IMR-90 (cell line): ENCODE data around the gene ROMO1. TPM values are rescaled to one million over a fixed set of nuclear protein-coding genes. Genes with fewer than 3 reads are reported as not detected.

Source experiments
- ATAC-seq: fragments of 200-7000 bp; cut with Tn5 transposase; 2 replicates; pipeline ENCODE4 v1.9.1; 2020; ENCODE audit warnings: low read depth, mild to moderate bottlenecking, moderate library complexity
- BruUV-seq: library from RNA; stranded (reverse); fragments of 400-500 nt; replicated peaks from 2 replicates; lab custom pipeline; 2021; lab: Mats Ljungman, UMichigan
- CTCF ChIA-PET: fragments of 300-600 bp; formaldehyde crosslinking; extraction: SDS; loops from one replicate; lab custom pipeline; 2021; ENCODE audit warnings: antibody characterized with exemption; lab: Yijun Ruan, JAX
- POLR2A ChIA-PET: fragments of 300-600 bp; sonication (Branson Sonifier 250); formaldehyde crosslinking; loops from one replicate; lab custom pipeline; 2022; ENCODE audit warnings: antibody characterized with exemption; ENCODE audit not compliant: unreplicated experiment; lab: Charles Lee
- DNase-seq: peaks from one replicate; pipeline ENCODE4 v3.0.0; 2013
- H2AFZ ChIP-seq: replicated peaks from 2 replicates; pipeline ENCODE3; 2013; ENCODE audit warnings: low read length, mild to moderate bottlenecking; ENCODE audit not compliant: poor library complexity
- H2AK5ac ChIP-seq: 2 replicates; pipeline ENCODE4 v1.6.1; 2013; ENCODE audit warnings: low read depth, low read length, inconsistent platforms
- H2AK9ac ChIP-seq: replicated peaks from 2 replicates; pipeline ENCODE3; 2013; ENCODE audit warnings: mild to moderate bottlenecking, low read depth, low read length, moderate library complexity; ENCODE audit not compliant: poor library complexity
- H2BK120ac ChIP-seq: 2 replicates; pipeline ENCODE4 v1.6.1; 2013; ENCODE audit warnings: low read depth, low read length, inconsistent platforms
- H2BK15ac ChIP-seq: 3 replicates; pipeline ENCODE4 v1.6.1; 2013; ENCODE audit warnings: low read depth, low read length, inconsistent platforms
- H2BK20ac ChIP-seq: 2 replicates; pipeline ENCODE4 v1.6.1; 2013; ENCODE audit warnings: low read depth, mild to moderate bottlenecking, inconsistent platforms, low read length, moderate library complexity
- H2BK5ac ChIP-seq: 2 replicates; pipeline ENCODE4 v1.6.1; 2013; ENCODE audit warnings: mild to moderate bottlenecking, low read depth, low read length, inconsistent platforms; ENCODE audit not compliant: poor library complexity, severe bottlenecking
- H3K14ac ChIP-seq: replicated peaks from 2 replicates; pipeline ENCODE4 v1.6.1; 2013; ENCODE audit warnings: low read depth, low read length, inconsistent platforms
- H3K18ac ChIP-seq: 2 replicates; pipeline ENCODE4 v1.6.1; 2013; ENCODE audit warnings: low read depth, low read length, control low read depth
- H3K23ac ChIP-seq: 2 replicates; pipeline ENCODE4 v1.6.1; 2013; ENCODE audit warnings: low read depth, low read length, inconsistent platforms
- H3K27ac ChIP-seq: 2 replicates; pipeline ENCODE4 v1.5.1; 2013; ENCODE audit warnings: mild to moderate bottlenecking, control low read depth, low read length; ENCODE audit not compliant: insufficient read depth
- H3K27me3 ChIP-seq: 2 replicates; pipeline ENCODE4 v1.6.1; 2013; ENCODE audit warnings: low read length; ENCODE audit not compliant: control insufficient read depth, insufficient read depth
- H3K36me3 ChIP-seq: 2 replicates; pipeline ENCODE4 v1.6.1; 2013; ENCODE audit warnings: low read length, mixed read lengths; ENCODE audit not compliant: control insufficient read depth, insufficient read depth
- H3K4ac ChIP-seq: 2 replicates; pipeline ENCODE4 v1.6.1; 2013; ENCODE audit warnings: low read depth, low read length, inconsistent platforms
- H3K4me1 ChIP-seq: 2 replicates; pipeline ENCODE4 v1.6.1; 2013; ENCODE audit warnings: low read length, mixed read lengths; ENCODE audit not compliant: control insufficient read depth, insufficient read depth
- H3K4me2 ChIP-seq: 2 replicates; pipeline ENCODE4 v1.6.1; 2013; ENCODE audit warnings: low read depth, mild to moderate bottlenecking, control low read depth, low read length, moderate library complexity
- H3K4me3 ChIP-seq: 2 replicates; pipeline ENCODE4 v1.5.1; 2013; ENCODE audit warnings: low read depth, mild to moderate bottlenecking, control low read depth, low read length, moderate library complexity; ENCODE audit not compliant: insufficient read depth
- H3K56ac ChIP-seq: 2 replicates; pipeline ENCODE4 v1.6.1; 2013; ENCODE audit warnings: low read length, inconsistent platforms; ENCODE audit not compliant: insufficient read depth; ENCODE audit errors: extremely low read depth
- H3K79me1 ChIP-seq, 2 experiments: 2 replicates each; pipeline ENCODE4 v1.6.1; 2013; ENCODE audit warnings: low read length in 2 of 2, inconsistent platforms in 1 of 2, low read depth in 1 of 2
- H3K9ac ChIP-seq: 2 replicates; pipeline ENCODE4 v1.6.1; 2013; ENCODE audit warnings: low read depth, low read length, control low read depth
- H3K9me1 ChIP-seq: 2 replicates; pipeline ENCODE4 v1.6.1; 2013; ENCODE audit warnings: low read length, inconsistent platforms; ENCODE audit not compliant: insufficient read depth
- H3K9me3 ChIP-seq: 2 replicates; pipeline ENCODE4 v1.6.1; 2013; ENCODE audit warnings: low read length; ENCODE audit not compliant: control insufficient read depth, insufficient read depth
- H4K20me1 ChIP-seq: 2 replicates; pipeline ENCODE4 v1.6.1; 2013; ENCODE audit warnings: low read length, inconsistent platforms; ENCODE audit not compliant: insufficient read depth
- H4K5ac ChIP-seq: 2 replicates; pipeline ENCODE4 v1.6.1; 2013; ENCODE audit warnings: mild to moderate bottlenecking, low read depth, low read length, control low read depth
- H4K8ac ChIP-seq, 2 experiments: 2 replicates each; pipeline ENCODE4 v1.6.1; 2013; ENCODE audit warnings: low read depth in 2 of 2, low read length in 2 of 2, control low read depth in 1 of 2, inconsistent platforms in 1 of 2
- H4K91ac ChIP-seq: 2 replicates; pipeline ENCODE4 v1.6.1; 2013; ENCODE audit warnings: low read depth, low read length, inconsistent platforms; ENCODE audit not compliant: insufficient read depth
- BHLHE40 ChIP-seq: fragments of 150-350 bp; IDR thresholded peaks from 2 replicates; pipeline ENCODE4 v1.6.1; 2016; ENCODE audit warnings: mild to moderate bottlenecking, low read depth, low read length
- CEBPB ChIP-seq: IDR thresholded peaks from 2 replicates; pipeline ENCODE4 v1.6.1; 2012; ENCODE audit warnings: low read depth, low read length, improper control_type of control experiment
- CHD1 ChIP-seq: IDR thresholded peaks from 2 replicates; pipeline ENCODE4 v1.6.1; 2012; ENCODE audit warnings: low read depth, low read length, improper control_type of control experiment
- FOS ChIP-seq: fragments of 150-350 bp; IDR thresholded peaks from 2 replicates; pipeline ENCODE4 v1.6.1; 2016; ENCODE audit warnings: low read depth, low read length
- MAFK ChIP-seq: IDR thresholded peaks from 2 replicates; pipeline ENCODE4 v1.6.1; 2012; ENCODE audit warnings: low read depth, low read length, improper control_type of control experiment
- MAZ ChIP-seq: IDR thresholded peaks from 2 replicates; pipeline ENCODE4 v1.6.1; 2012; ENCODE audit warnings: low read depth, mild to moderate bottlenecking, low read length, improper control_type of control experiment, moderate library complexity, borderline replicate concordance
- NFE2L2 ChIP-seq: fragments of 150-350 bp; IDR thresholded peaks from 2 replicates; pipeline ENCODE4 v1.6.1; 2016; ENCODE audit warnings: low read depth, mild to moderate bottlenecking, low read length
- POLR2A ChIP-seq: IDR thresholded peaks from 2 replicates; pipeline ENCODE4 v1.6.1; 2012; ENCODE audit warnings: mild to moderate bottlenecking, low read depth, low read length
- RAD21 ChIP-seq: IDR thresholded peaks from 2 replicates; pipeline ENCODE4 v1.6.1; 2012; ENCODE audit warnings: low read length, improper control_type of control experiment
- RCOR1 ChIP-seq: IDR thresholded peaks from 2 replicates; pipeline ENCODE4 v1.6.1; 2012; ENCODE audit warnings: mild to moderate bottlenecking, low read length, improper control_type of control experiment; ENCODE audit not compliant: insufficient replicate concordance
- RFX5 ChIP-seq: IDR thresholded peaks from 2 replicates; pipeline ENCODE4 v1.8.0; 2012; ENCODE audit warnings: low read depth, mild to moderate bottlenecking, low read length, moderate library complexity
- SMC3 ChIP-seq: fragments of 150-350 bp; IDR thresholded peaks from 2 replicates; pipeline ENCODE4 v1.6.1; 2016; ENCODE audit warnings: low read depth, mild to moderate bottlenecking, antibody characterized with exemption, low read length, moderate library complexity
- WGBS, 2 experiments: methylation state at CpG; one replicate each; pipeline versions ENCODE4 v1.1.5 to v1.1.7; 2013; ENCODE audit warnings: missing lambda C conversion rate in 2 of 2; ENCODE audit not compliant: insufficient read length in 1 of 2; ENCODE audit errors: extremely low coverage in 2 of 2; 5-methylcytosine and 5-hydroxymethylcytosine counted together
- dilution Hi-C: fragments of 300-500 bp; cut with HindIII; formaldehyde crosslinking; loops from one replicate; pipeline ENCODE4 v1.14.3; 2018; ENCODE audit warnings: low sequenced_read_pairs; ENCODE audit not compliant: unreplicated experiment
- in situ Hi-C: fragments of 300-500 bp; cut with MboI; formaldehyde crosslinking; loops from 3 replicates; pipeline ENCODE4 v1.14.3; 2019; ENCODE audit warnings: low sequenced_read_pairs, inconsistent platforms, mixed read lengths
- intact Hi-C: fragments of 100-400 bp; cut with micrococcal nuclease; formaldehyde crosslinking; loops from 2 replicates; pipeline ENCODE4 v1.10.0; 2022
- polyA plus RNA-seq, 3 experiments: library from polyadenylated mRNA; depleted of rRNA; stranded (reverse); fragments of >200 nt; gene quantifications; 2 replicates each; pipeline ENCODE4 v1.2.3, GENCODE V29; 2012; ENCODE audit warnings: low replicate concordance in 1 of 3
- total RNA-seq: library from RNA; depleted of rRNA; stranded (reverse); fragments of >200 nt; gene quantifications from 2 replicates; pipeline ENCODE4 v1.2.3, GENCODE V29; 2012
- TF ChIP-seq, protein P1 (sequence below): fragments of 150-350 bp; IDR thresholded peaks from 2 replicates; pipeline ENCODE4 v1.6.1; 2016; ENCODE audit warnings: low read depth, mild to moderate bottlenecking, low read length, moderate library complexity, borderline replicate concordance
- TF ChIP-seq, protein P2 (sequence below): fragments of 150-350 bp; IDR thresholded peaks from 2 replicates; pipeline ENCODE4 v1.6.1; 2017; ENCODE audit warnings: mild to moderate bottlenecking, antibody characterized with exemption, low read length, low read depth

Gene ROMO1
- total and polyA plus RNA-seq, 2 of the 4 experiments (the other 2 are of a cell fraction) = 223 to 555 TPM

DNA sequence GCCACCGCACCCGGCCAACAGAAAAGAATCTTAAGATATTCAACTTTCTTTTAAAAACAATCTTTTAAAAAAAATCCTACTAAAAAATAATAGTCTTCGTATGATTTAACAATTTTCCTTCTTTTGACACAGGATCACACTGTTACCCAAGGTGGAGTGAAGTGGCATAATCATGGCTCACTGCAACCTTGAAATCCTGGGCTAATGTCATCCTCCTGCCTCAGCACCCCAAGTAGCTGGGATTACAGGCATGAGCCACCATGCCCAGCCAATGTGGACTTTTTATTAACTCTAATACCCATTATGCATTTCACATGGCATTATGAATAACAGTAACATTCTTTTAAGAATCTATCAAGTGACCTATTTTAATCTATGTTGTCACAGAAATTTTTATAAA lies 22.0 kb downstream of the ROMO1 start (continued):
- TF ChIP-seq MAFK (no peak), SMC3 (no peak)

DNA sequence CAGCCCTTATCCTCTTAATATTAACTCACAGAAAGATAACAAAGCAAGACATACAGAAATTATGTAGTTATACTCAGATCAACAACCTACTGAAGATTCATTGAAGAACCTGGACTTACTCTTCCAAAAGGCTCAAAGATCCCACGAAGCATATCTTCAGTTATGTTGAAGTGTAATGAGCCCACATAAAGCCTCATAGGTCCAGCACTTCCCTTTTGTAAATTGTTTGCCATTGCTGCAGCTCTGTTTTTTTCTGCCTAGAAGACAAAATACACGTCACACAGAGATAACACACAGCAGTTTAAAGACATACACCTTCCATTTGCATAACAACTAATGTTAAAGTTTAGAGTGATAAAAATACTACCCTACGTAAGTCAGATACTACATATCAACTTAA lies 22.4 kb downstream of the ROMO1 start:
- Histone ChIP-seq H4K5ac (no peak overlapping the region), H3K4me2 (no peak overlapping the region), H3K27ac (no peak overlapping the region), H3K4me3 (no peak overlapping the region), H3K9ac (no peak overlapping the region), H2BK15ac (no peak overlapping the region), H2BK5ac (no peak overlapping the region), H2BK20ac (no peak overlapping the region), H4K8ac (no peak overlapping the region), H2BK120ac (no peak overlapping the region), H3K4ac (no peak overlapping the region), H3K36me3 (peaks cover 81% of the 10 kb centered on the region), H3K9me1 (peaks cover 11% of the 10 kb centered on the region), H2AK9ac (no peak overlapping the region), H2AFZ (no peak overlapping the region), H3K79me1 (peaks cover 29 to 62% of the 10 kb centered on the region in 2 experiments), H3K4me1 (no peaks in the 10 kb centered on the region), H3K14ac (no peak overlapping the region), H3K23ac (no peak overlapping the region), H3K9me3 (no peaks in the 10 kb centered on the region), H3K56ac (no peak overlapping the region), H3K18ac (no peak overlapping the region), H4K20me1 (peaks cover 97% of the 10 kb centered on the region), H3K27me3 (no peaks in the 10 kb centered on the region), H2AK5ac (no peak overlapping the region), H4K91ac (no peak overlapping the region)
- no peak for ATAC-seq
- in situ Hi-C loops (no loop called here), dilution Hi-C loops (no loop called here), intact Hi-C loops (no loop called here)
- TF ChIP-seq POLR2A = no peak
- TF ChIP-seq, protein P1, sequence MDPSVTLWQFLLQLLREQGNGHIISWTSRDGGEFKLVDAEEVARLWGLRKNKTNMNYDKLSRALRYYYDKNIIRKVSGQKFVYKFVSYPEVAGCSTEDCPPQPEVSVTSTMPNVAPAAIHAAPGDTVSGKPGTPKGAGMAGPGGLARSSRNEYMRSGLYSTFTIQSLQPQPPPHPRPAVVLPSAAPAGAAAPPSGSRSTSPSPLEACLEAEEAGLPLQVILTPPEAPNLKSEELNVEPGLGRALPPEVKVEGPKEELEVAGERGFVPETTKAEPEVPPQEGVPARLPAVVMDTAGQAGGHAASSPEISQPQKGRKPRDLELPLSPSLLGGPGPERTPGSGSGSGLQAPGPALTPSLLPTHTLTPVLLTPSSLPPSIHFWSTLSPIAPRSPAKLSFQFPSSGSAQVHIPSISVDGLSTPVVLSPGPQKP = no peak
- no peak for TF ChIP-seq SMC3
- no peak for TF ChIP-seq MAZ
- TF ChIP-seq, protein P2, sequence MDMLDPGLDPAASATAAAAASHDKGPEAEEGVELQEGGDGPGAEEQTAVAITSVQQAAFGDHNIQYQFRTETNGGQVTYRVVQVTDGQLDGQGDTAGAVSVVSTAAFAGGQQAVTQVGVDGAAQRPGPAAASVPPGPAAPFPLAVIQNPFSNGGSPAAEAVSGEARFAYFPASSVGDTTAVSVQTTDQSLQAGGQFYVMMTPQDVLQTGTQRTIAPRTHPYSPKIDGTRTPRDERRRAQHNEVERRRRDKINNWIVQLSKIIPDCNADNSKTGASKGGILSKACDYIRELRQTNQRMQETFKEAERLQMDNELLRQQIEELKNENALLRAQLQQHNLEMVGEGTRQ = no peak
- TF ChIP-seq MAFK = no peak
- no peak for TF ChIP-seq NFE2L2
- no peak for TF ChIP-seq CHD1
- TF ChIP-seq BHLHE40 = no peak
- TF ChIP-seq RFX5 = no peak
- TF ChIP-seq RCOR1 = no peak
- no peak for TF ChIP-seq RAD21
- no peak for TF ChIP-seq FOS
- TF ChIP-seq CEBPB = no peak
- BruUV-seq = no TSS peak
- ChIA-PET CTCF (interaction anchor here (0.8 kb wide), 1 partner anchor 10 kb away, joined by 3 read pairs; no protein-coding TSS in a partner anchor), POLR2A (no interaction called here)
- no peak for DNase-seq
- no CpG with 5 or more reads among the region's 3 CpGs for WGBS, 2 experiments
